Keratinocyte (primary cell): ENCODE data around the gene RGL1.

Experiments
- EZH2 ChIP-seq: IDR thresholded peaks from one replicate; pipeline ENCODE4 v1.6.1; 2012; ENCODE audit warnings: inconsistent platforms, mild to moderate bottlenecking, low read length, moderate library complexity
- TF ChIP-seq, protein P1 (sequence below), 3 experiments: IDR thresholded peaks in 1 of 3; conservative IDR thresholded peaks in 1 of 3; optimal IDR thresholded peaks in 1 of 3; 2 replicates in 2 of 3; 3 replicates in 1 of 3; pipeline versions ENCODE3 to v1.5.1; 2011; ENCODE audit warnings: low read length in 3 of 3, mild to moderate bottlenecking in 3 of 3, moderate library complexity in 2 of 3, control low read depth in 1 of 3, inconsistent platforms in 1 of 3; ENCODE audit not compliant: insufficient read depth in 2 of 3; ENCODE audit errors: extremely low read depth in 1 of 3

DNA sequence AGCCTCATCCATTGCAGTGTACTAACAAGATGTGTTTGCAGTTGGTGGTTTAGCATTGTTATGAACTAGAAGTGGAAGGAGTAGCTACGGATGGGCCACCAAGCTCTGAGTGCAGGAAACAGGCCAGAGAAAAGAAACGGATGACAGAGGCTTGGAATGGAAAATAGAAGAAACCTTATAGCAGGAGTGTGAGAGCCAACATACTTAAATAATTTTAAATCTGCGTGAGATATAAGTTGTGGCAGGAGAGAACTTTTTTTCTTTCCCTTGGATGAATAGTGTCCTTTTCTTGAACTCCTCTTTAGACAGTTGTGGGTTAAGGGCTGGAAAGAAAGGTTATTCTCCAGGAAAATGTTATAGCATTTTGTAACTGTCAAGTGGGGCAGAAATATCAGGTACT lies 54.2 kb downstream of the RGL1 start:
- TF ChIP-seq, protein P1, sequence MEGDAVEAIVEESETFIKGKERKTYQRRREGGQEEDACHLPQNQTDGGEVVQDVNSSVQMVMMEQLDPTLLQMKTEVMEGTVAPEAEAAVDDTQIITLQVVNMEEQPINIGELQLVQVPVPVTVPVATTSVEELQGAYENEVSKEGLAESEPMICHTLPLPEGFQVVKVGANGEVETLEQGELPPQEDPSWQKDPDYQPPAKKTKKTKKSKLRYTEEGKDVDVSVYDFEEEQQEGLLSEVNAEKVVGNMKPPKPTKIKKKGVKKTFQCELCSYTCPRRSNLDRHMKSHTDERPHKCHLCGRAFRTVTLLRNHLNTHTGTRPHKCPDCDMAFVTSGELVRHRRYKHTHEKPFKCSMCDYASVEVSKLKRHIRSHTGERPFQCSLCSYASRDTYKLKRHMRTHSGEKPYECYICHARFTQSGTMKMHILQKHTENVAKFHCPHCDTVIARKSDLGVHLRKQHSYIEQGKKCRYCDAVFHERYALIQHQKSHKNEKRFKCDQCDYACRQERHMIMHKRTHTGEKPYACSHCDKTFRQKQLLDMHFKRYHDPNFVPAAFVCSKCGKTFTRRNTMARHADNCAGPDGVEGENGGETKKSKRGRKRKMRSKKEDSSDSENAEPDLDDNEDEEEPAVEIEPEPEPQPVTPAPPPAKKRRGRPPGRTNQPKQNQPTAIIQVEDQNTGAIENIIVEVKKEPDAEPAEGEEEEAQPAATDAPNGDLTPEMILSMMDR (optimal IDR thresholded peaks at IDR 0.05 in 1 of 3, IDR thresholded peaks at IDR 0.05 in 1 of 3, conservative IDR thresholded peaks at IDR 0.05 in 1 of 3; ENCODE audit: extremely low read depth in 1 of 3, insufficient read depth in 2 of 3, low read length in 3 of 3), result no peak
- no peak for TF ChIP-seq EZH2
